OCI-LY7 (cell line): ENCODE results near the gene DMXL1.

Source experiments
- CTCF ChIP-seq: fragments of 200-600 bp; sonication (generic); conservative IDR thresholded peaks from 2 replicates; pipeline ENCODE4 v1.5.1; 2014; ENCODE audit warnings: mild to moderate bottlenecking, antibody characterized with exemption, low read length, moderate library complexity, mixed read lengths
- EZH2phosphoT487 ChIP-seq: fragments of 200-600 bp; sonication (generic); IDR thresholded peaks from 2 replicates; pipeline ENCODE4 v1.6.1; 2018; ENCODE audit warnings: low read depth, borderline replicate concordance, mild to moderate bottlenecking, mixed run types, antibody characterized with exemption, low read length, moderate library complexity, mixed read lengths

GRCh38 chr5:119120893-119121292, 50.0 kb downstream of the DMXL1 start:
- TF ChIP-seq CTCF (no peak), EZH2phosphoT487 (no peak)
